SK-N-MC (cell line): Measurements from ENCODE around the gene VWA8.

Experiments
- EZH2 ChIP-seq: fragments of 200-600 bp; sonication (generic); IDR thresholded peaks from one replicate; pipeline ENCODE4 v1.6.1; 2017; ENCODE audit warnings: antibody characterized with exemption
- POLR2AphosphoS5 ChIP-seq: IDR thresholded peaks from 2 replicates; pipeline ENCODE4 v1.6.1; 2012; ENCODE audit warnings: mild to moderate bottlenecking, low read depth, low read length, borderline replicate concordance

DNA sequence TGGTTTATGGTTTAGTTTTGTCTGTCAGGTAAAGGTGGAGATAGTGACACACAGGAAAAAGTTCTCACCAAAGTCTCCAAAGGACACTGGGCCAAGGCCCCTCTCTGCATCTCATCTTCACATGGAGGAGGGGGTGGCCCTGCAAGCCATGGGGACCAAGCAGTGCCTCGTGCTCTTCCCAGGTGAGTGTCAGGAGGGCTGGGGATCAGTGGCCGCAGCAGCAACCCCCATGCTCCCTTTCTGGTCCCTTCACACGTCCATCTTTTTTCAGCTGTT lies 415.5 kb downstream of the VWA8 start:
- TF ChIP-seq EZH2 (no peak), POLR2AphosphoS5 (no peak)
